ENCODE results near the gene RGL1.

The RGL1 gene

DNA sequence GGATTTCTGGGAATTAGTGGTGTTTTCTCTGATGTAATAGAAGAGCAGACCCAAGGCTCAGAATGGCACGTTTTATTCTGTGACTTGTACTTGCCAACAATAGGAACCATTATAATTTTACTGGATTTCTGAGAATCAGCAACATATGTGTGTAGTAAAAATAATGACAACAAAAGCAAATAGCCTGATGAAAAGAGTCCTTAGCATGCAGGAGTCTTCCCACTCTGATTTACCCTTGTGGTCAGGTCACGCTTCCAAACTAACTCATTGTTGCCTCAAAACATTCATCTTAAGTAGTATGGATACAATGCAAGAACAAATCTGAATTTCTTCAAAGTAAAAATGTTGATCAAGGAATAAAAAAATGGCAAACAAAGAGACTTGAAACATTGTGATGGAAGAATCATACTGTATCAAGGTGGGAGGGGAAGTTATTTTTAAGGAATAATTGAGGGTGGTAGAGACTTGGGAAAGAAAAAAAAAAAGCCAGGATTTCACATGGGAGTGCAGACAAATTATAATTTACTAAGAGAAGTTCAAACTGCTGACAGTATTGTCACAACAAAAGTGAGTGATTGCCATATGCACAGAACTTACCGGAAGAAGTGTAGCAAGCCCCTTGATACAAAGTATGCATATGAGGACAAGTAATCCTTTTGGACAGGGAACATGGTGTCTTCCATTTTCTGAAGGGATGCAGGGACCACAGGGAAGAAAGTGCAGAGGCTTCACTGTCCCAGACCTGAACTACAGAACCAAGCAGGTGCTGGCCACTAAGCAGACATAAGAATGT, 31.2 kb upstream of the RGL1 start:
- Histone ChIP-seq H3K4me1 (ENCODE audit: control insufficient read depth, insufficient read depth, low read length) (no peaks in the 10 kb centered on the region), H3K27me3 (ENCODE audit: control insufficient read depth, insufficient read depth, low read length) (no peaks in the 10 kb centered on the region), H3K4me3 (ENCODE audit: low read length) (no peak overlapping the region), H3K36me3 (ENCODE audit: control insufficient read depth, insufficient read depth, low read length) (no peaks in the 10 kb centered on the region), H3K27ac (ENCODE audit: low read length) (no peak overlapping the region), H3K9me3 (ENCODE audit: control insufficient read depth, insufficient read depth, low read length) (no peaks in the 10 kb centered on the region)
- no peak for DNase-seq (ENCODE audit: low read depth, low spot score)
- no CpG with 5 or more reads among the region's 3 CpGs for WGBS (ENCODE audit: insufficient coverage, insufficient read length)

DNA sequence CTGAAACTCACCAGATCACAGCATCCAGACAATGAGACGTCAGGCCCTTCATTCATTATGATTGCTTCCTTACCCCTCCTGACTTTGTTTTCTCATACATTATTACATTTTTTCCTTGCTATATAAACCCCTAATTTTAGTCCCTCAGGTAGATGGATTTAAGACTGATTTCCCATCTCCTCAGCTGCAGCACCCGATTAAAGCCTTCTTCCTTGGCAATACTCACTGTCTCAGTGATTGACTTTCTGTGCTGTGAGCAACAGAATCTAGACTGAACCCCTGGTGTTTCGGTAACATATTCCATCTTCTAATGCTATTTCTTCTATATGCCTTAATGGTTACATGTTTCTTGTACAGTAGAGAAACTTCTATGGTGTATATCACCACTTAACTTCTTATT, 30.0 kb upstream of the RGL1 start:
- DNase-seq (ENCODE audit: low read depth, low spot score): no peak
- Histone ChIP-seq H3K4me1 (ENCODE audit: control insufficient read depth, insufficient read depth, low read length) (0 out of 2 replicates have a peak, but pooled peaks cover 1% of the 10 kb centered on the region), H3K27me3 (ENCODE audit: control insufficient read depth, insufficient read depth, low read length) (no peaks in the 10 kb centered on the region), H3K9me3 (ENCODE audit: control insufficient read depth, insufficient read depth, low read length) (no peaks in the 10 kb centered on the region), H3K36me3 (ENCODE audit: control insufficient read depth, insufficient read depth, low read length) (no peaks in the 10 kb centered on the region), H3K27ac (ENCODE audit: low read length) (no peak overlapping the region), H3K4me3 (ENCODE audit: low read length) (no peak overlapping the region)
- no CpG with 5 or more reads among the region's 3 CpGs for WGBS (ENCODE audit: insufficient coverage, insufficient read length)

DNA sequence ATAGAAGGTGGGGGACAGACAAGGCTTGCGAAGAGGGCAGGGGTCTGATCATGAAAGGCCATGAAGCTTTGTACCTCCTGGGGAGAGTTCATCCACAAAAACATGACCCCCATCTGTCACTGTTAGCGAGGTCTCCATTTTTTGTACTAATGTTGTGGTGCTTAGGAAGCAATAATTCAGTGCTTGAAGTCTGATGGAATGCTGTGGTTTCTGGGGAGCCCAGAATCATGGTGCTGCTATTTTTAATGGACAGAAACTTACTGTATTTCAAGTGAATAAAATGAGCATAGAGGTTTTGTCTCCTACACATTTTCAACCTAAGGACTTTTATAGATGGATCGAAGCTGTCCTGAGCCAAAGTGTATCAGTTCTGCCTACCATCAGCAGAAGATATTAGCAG, 28.2 kb upstream of the RGL1 start:
- no peaks in the 10 kb centered on the region for H3K9me3 ChIP-seq (ENCODE audit: control insufficient read depth, insufficient read depth, low read length)
- H3K4me1 ChIP-seq (ENCODE audit: control insufficient read depth, insufficient read depth, low read length): 0 out of 2 replicates have a peak, but pooled peaks cover 1% of the 10 kb centered on the region
- no CpG with 5 or more reads among the region's 3 CpGs for WGBS (ENCODE audit: insufficient coverage, insufficient read length)
- H3K27me3 ChIP-seq (ENCODE audit: control insufficient read depth, insufficient read depth, low read length): no peaks in the 10 kb centered on the region
- H3K27ac ChIP-seq (ENCODE audit: low read length): no peak overlapping the region
- H3K4me3 ChIP-seq (ENCODE audit: low read length): no peak overlapping the region
- no peaks in the 10 kb centered on the region for H3K36me3 ChIP-seq (ENCODE audit: control insufficient read depth, insufficient read depth, low read length)
- DNase-seq (ENCODE audit: low read depth, low spot score): no peak

- no peak overlapping the region for H3K4me3 ChIP-seq (ENCODE audit: low read length)
- no peaks in the 10 kb centered on the region for H3K9me3 ChIP-seq (ENCODE audit: control insufficient read depth, insufficient read depth, low read length)
- DNase-seq (ENCODE audit: low read depth, low spot score): no peak
- no CpG with 5 or more reads among the region's 3 CpGs for WGBS (ENCODE audit: insufficient coverage, insufficient read length)
- H3K27ac ChIP-seq (ENCODE audit: low read length): no peak overlapping the region
- H3K36me3 ChIP-seq (ENCODE audit: control insufficient read depth, insufficient read depth, low read length): no peaks in the 10 kb centered on the region
- no peaks in the 10 kb centered on the region for H3K27me3 ChIP-seq (ENCODE audit: control insufficient read depth, insufficient read depth, low read length)
- H3K4me1 ChIP-seq (ENCODE audit: control insufficient read depth, insufficient read depth, low read length): 0 out of 2 replicates have a peak, but pooled peaks cover 1% of the 10 kb centered on the region
Observed at GRCh38 chr1:183777328-183777727, 27.6 kb upstream of the RGL1 start.

- Histone ChIP-seq H3K36me3 (ENCODE audit: control insufficient read depth, insufficient read depth, low read length) (no peaks in the 10 kb centered on the region), H3K4me1 (ENCODE audit: control insufficient read depth, insufficient read depth, low read length) (0 out of 2 replicates have a peak, but pooled peaks cover 1% of the 10 kb centered on the region), H3K27ac (ENCODE audit: low read length) (no peak overlapping the region), H3K4me3 (ENCODE audit: low read length) (no peak overlapping the region), H3K9me3 (ENCODE audit: control insufficient read depth, insufficient read depth, low read length) (no peaks in the 10 kb centered on the region), H3K27me3 (ENCODE audit: control insufficient read depth, insufficient read depth, low read length) (no peaks in the 10 kb centered on the region)
- no CpG with 5 or more reads among the region's 3 CpGs for WGBS (ENCODE audit: insufficient coverage, insufficient read length)
- no peak for DNase-seq (ENCODE audit: low read depth, low spot score)
Observed at GRCh38 chr1:183778045-183778444, 26.9 kb upstream of the RGL1 start.

DNA sequence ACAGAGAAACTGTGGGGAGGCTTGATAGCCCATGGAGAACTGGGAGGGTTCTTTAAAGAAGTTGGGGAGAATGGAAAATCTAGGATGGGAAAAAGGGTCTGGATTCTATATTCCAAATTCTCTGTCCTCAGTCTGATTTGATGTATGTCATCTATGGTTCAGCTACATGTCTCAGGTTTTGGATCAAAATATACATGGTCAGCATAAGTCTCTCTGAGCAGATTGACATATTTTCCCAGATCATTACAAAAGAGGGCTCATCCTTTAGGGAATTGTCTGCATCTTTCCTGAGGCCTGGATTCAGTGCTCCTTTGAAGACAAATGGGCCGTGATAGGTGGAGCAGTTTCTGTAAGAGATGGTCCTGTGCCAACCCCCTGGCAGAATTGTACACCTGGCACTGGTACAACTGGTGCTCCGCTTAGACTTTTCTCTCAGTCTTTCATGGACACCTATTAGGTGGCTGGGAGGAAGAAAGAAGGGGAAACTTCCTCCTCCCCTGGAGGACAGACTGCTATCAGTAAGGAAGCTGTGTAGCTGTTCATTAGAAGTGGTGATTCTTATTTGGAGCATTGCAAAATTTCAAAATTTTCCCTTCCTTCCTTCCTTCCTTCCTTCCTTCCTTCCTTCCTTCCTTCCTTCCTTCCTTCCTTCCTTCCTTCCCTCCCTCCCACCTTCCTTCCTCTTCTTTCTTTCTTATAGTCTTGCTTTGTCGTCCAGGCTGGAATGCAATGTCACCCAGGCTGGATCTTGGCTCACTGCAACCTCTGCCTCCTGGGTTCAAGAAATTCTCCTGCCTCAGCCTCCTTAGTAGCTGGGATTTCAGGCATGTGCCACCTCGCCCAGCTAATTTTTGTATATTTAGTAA, 26.1 kb upstream of the RGL1 start:
- DNase-seq (ENCODE audit: low read depth, low spot score): no peak
- Histone ChIP-seq H3K9me3 (ENCODE audit: control insufficient read depth, insufficient read depth, low read length) (no peaks in the 10 kb centered on the region), H3K4me3 (ENCODE audit: low read length) (no peak overlapping the region), H3K4me1 (ENCODE audit: control insufficient read depth, insufficient read depth, low read length) (0 out of 2 replicates have a peak, but pooled peaks cover 1% of the 10 kb centered on the region), H3K27me3 (ENCODE audit: control insufficient read depth, insufficient read depth, low read length) (no peaks in the 10 kb centered on the region), H3K36me3 (ENCODE audit: control insufficient read depth, insufficient read depth, low read length) (no peaks in the 10 kb centered on the region), H3K27ac (ENCODE audit: low read length) (no peak overlapping the region)
- no CpG with 5 or more reads among the region's 4 CpGs for WGBS (ENCODE audit: insufficient coverage, insufficient read length)

- no peak overlapping the region for H3K27ac ChIP-seq (ENCODE audit: low read length)
- WGBS (ENCODE audit: insufficient coverage, insufficient read length): no CpG with 5 or more reads among the region's 2 CpGs
- no peaks in the 10 kb centered on the region for H3K9me3 ChIP-seq (ENCODE audit: control insufficient read depth, insufficient read depth, low read length)
Observed at GRCh38 chr1:183780159-183780558, 24.8 kb upstream of the RGL1 start.

DNA sequence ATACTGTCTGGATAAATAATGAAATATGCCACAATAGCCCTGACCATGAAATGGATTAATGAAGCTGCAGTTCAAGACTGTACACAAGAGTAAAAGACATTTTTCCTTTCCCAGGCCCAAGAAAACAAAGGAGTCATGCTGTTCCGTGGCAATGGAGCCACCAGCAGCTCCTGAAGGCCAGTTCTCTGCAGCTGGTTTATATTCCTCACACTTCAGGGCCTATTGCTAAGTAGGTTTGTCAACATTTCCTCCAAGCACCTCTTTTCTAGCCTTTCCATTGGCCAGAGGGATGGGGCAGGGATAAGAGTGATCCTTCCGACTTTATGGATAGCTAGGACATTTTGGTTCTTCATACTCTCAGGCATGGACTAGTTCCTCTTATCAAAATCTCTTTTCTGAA, 24.2 kb upstream of the RGL1 start:
- Histone ChIP-seq H3K36me3 (ENCODE audit: control insufficient read depth, insufficient read depth, low read length) (no peaks in the 10 kb centered on the region), H3K27ac (ENCODE audit: low read length) (no peak overlapping the region), H3K9me3 (ENCODE audit: control insufficient read depth, insufficient read depth, low read length) (no peaks in the 10 kb centered on the region), H3K27me3 (ENCODE audit: control insufficient read depth, insufficient read depth, low read length) (no peaks in the 10 kb centered on the region), H3K4me1 (ENCODE audit: control insufficient read depth, insufficient read depth, low read length) (0 out of 2 replicates have a peak, but pooled peaks cover 1% of the 10 kb centered on the region), H3K4me3 (ENCODE audit: low read length) (no peak overlapping the region)
- no peak for DNase-seq (ENCODE audit: low read depth, low spot score)
- no CpG with 5 or more reads among the region's 2 CpGs for WGBS (ENCODE audit: insufficient coverage, insufficient read length)

More at GRCh38 chr1:183780159-183780558, 24.8 kb upstream of the RGL1 start:
- H3K4me3 ChIP-seq (ENCODE audit: low read length): no peak overlapping the region
- DNase-seq (ENCODE audit: low read depth, low spot score): no peak
- no peaks in the 10 kb centered on the region for H3K27me3 ChIP-seq (ENCODE audit: control insufficient read depth, insufficient read depth, low read length)
- 0 out of 2 replicates have a peak, but pooled peaks cover 1% of the 10 kb centered on the region for H3K4me1 ChIP-seq (ENCODE audit: control insufficient read depth, insufficient read depth, low read length)
- no peaks in the 10 kb centered on the region for H3K36me3 ChIP-seq (ENCODE audit: control insufficient read depth, insufficient read depth, low read length)

- no peaks in the 10 kb centered on the region for H3K27me3 ChIP-seq (ENCODE audit: control insufficient read depth, insufficient read depth, low read length)
- DNase-seq (ENCODE audit: low read depth, low spot score): no peak
- no peak overlapping the region for H3K27ac ChIP-seq (ENCODE audit: low read length)
- no peaks in the 10 kb centered on the region for H3K36me3 ChIP-seq (ENCODE audit: control insufficient read depth, insufficient read depth, low read length)
- H3K4me3 ChIP-seq (ENCODE audit: low read length): no peak overlapping the region
- H3K9me3 ChIP-seq (ENCODE audit: control insufficient read depth, insufficient read depth, low read length): no peaks in the 10 kb centered on the region
- 0 out of 2 replicates have a peak, but pooled peaks cover 1% of the 10 kb centered on the region for H3K4me1 ChIP-seq (ENCODE audit: control insufficient read depth, insufficient read depth, low read length)
Observed at GRCh38 chr1:183783342-183783741, 21.6 kb upstream of the RGL1 start.

GRCh38 chr1:183783767-183784637, 20.9 kb upstream of the RGL1 start:
- DNase-seq (ENCODE audit: low read depth, low spot score): no peak
- no CpG with 5 or more reads among the region's 6 CpGs for WGBS (ENCODE audit: insufficient coverage, insufficient read length)
- H3K4me3 ChIP-seq (ENCODE audit: low read length): no peak overlapping the region
- no peaks in the 10 kb centered on the region for H3K9me3 ChIP-seq (ENCODE audit: control insufficient read depth, insufficient read depth, low read length)
- no peak overlapping the region for H3K27ac ChIP-seq (ENCODE audit: low read length)
- H3K36me3 ChIP-seq (ENCODE audit: control insufficient read depth, insufficient read depth, low read length): no peaks in the 10 kb centered on the region
- H3K4me1 ChIP-seq (ENCODE audit: control insufficient read depth, insufficient read depth, low read length): 0 out of 2 replicates have a peak, but pooled peaks cover 1% of the 10 kb centered on the region
- H3K27me3 ChIP-seq (ENCODE audit: control insufficient read depth, insufficient read depth, low read length): no peaks in the 10 kb centered on the region
